OCI-LY3 (cell line): ENCODE data around the gene KRT8.

Source experiments
- H2AFZ ChIP-seq: fragments of 200-600, 300-600 bp; shearing (Covaris generic); 2 replicates; pipeline ENCODE4 v1.6.0; 2014; ENCODE audit warnings: antibody characterized with exemption, low read depth, low read length
- H3K27ac ChIP-seq: fragments of 200-600, 300-600 bp; sonication (generic); 2 replicates; pipeline ENCODE4 v1.5.1; 2014; ENCODE audit warnings: mild to moderate bottlenecking, low read length, moderate library complexity, mixed read lengths
- H3K27me3 ChIP-seq: fragments of 200-600, 300-600 bp; sonication (generic); 2 replicates; pipeline ENCODE4 v1.6.1; 2014; ENCODE audit warnings: low read depth, low read length, mixed read lengths
- H3K36me3 ChIP-seq: fragments of 200-600, 300-600 bp; sonication (generic); replicated peaks from 2 replicates; pipeline ENCODE3; 2014; ENCODE audit warnings: low read depth, low read length, mixed read lengths
- H3K4me1 ChIP-seq: fragments of 300-600, 200-600 bp; sonication (generic); 2 replicates; pipeline ENCODE4 v1.6.1; 2014; ENCODE audit warnings: low read length, mixed read lengths
- H3K4me2 ChIP-seq: fragments of 200-600, 300-600 bp; sonication (generic); 2 replicates; pipeline ENCODE4 v1.6.1; 2014; ENCODE audit warnings: low read length, mixed read lengths
- H3K4me3 ChIP-seq: fragments of 300-600, 200-600 bp; sonication (generic); 2 replicates; pipeline ENCODE4 v1.5.1; 2014; ENCODE audit warnings: antibody characterized with exemption, mild to moderate bottlenecking, low read length, moderate library complexity
- H3K79me2 ChIP-seq: fragments of 300-600, 200-600 bp; shearing (Covaris generic); 2 replicates; pipeline ENCODE4 v1.6.1; 2014; ENCODE audit warnings: mild to moderate bottlenecking, low read length, mixed read lengths
- H3K9ac ChIP-seq: fragments of 300-600, 200-600 bp; shearing (Covaris generic); 2 replicates; pipeline ENCODE4 v1.6.0; 2014; ENCODE audit warnings: mild to moderate bottlenecking, low read length, moderate library complexity
- H3K9me3 ChIP-seq: fragments of 200-600, 300-600 bp; shearing (Covaris generic); 2 replicates; pipeline ENCODE4 v1.6.1; 2014; ENCODE audit warnings: low read length, mixed read lengths; ENCODE audit not compliant: insufficient read depth
- H4K20me1 ChIP-seq: fragments of 200-600, 300-600 bp; sonication (generic); 2 replicates; pipeline ENCODE4 v1.6.1; 2016; ENCODE audit warnings: low read length, mixed read lengths; ENCODE audit not compliant: insufficient read depth
- EZH2phosphoT487 ChIP-seq: fragments of 200-600 bp; shearing (Covaris generic); IDR thresholded peaks from 2 replicates; pipeline ENCODE4 v1.6.1; 2018; ENCODE audit warnings: antibody characterized with exemption, mixed run types, low read depth
- TF ChIP-seq, protein P1 (sequence below): fragments of 200-600, 300-600 bp; sonication (generic); IDR thresholded peaks from 2 replicates; pipeline ENCODE4 v1.5.1; 2014; ENCODE audit warnings: antibody characterized with exemption, low read length, low read depth

Gene KRT8

DNA sequence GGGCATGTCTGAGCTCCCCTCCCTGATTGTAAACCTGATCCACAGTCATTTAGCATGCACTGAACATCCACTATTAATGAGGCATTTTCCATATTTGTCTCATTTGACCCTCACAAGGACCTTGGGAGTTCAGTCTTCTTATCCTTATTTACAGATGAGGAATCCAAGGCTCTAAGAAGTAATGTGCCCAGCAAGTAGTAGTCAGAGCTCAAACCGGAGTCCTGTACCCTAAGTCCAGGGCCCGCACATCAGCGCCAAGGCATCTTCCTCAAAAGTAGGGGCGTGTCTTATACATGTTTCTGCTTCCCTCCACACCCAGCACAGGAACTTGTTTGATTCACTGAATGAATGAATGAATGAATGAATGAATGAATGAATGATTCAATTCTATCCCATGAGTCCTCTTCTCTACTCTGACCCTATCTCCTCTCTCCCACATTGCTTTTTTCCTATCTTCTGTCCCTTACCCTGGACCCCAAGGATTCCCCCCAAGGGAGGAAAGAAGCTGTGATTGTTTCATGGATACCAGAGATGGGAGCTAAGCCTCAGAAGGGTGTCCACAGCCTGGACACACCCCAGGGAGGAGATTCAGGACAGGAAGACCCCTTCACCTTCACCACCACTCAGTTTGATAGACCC is 21.8 kb upstream of the KRT8 start:
- Histone ChIP-seq H3K4me3 (no peak overlapping the region), H3K36me3 (no peaks in the 10 kb centered on the region), H2AFZ (no peak overlapping the region), H3K4me1 (no peaks in the 10 kb centered on the region), H3K9me3 (no peaks in the 10 kb centered on the region), H3K27me3 (no peaks in the 10 kb centered on the region), H3K9ac (no peak overlapping the region), H3K4me2 (no peak overlapping the region), H3K79me2 (no peaks in the 10 kb centered on the region), H3K27ac (no peak overlapping the region), H4K20me1 (no peaks in the 10 kb centered on the region)
- TF ChIP-seq, protein P1, sequence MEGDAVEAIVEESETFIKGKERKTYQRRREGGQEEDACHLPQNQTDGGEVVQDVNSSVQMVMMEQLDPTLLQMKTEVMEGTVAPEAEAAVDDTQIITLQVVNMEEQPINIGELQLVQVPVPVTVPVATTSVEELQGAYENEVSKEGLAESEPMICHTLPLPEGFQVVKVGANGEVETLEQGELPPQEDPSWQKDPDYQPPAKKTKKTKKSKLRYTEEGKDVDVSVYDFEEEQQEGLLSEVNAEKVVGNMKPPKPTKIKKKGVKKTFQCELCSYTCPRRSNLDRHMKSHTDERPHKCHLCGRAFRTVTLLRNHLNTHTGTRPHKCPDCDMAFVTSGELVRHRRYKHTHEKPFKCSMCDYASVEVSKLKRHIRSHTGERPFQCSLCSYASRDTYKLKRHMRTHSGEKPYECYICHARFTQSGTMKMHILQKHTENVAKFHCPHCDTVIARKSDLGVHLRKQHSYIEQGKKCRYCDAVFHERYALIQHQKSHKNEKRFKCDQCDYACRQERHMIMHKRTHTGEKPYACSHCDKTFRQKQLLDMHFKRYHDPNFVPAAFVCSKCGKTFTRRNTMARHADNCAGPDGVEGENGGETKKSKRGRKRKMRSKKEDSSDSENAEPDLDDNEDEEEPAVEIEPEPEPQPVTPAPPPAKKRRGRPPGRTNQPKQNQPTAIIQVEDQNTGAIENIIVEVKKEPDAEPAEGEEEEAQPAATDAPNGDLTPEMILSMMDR: no peak
- TF ChIP-seq EZH2phosphoT487: no peak

DNA sequence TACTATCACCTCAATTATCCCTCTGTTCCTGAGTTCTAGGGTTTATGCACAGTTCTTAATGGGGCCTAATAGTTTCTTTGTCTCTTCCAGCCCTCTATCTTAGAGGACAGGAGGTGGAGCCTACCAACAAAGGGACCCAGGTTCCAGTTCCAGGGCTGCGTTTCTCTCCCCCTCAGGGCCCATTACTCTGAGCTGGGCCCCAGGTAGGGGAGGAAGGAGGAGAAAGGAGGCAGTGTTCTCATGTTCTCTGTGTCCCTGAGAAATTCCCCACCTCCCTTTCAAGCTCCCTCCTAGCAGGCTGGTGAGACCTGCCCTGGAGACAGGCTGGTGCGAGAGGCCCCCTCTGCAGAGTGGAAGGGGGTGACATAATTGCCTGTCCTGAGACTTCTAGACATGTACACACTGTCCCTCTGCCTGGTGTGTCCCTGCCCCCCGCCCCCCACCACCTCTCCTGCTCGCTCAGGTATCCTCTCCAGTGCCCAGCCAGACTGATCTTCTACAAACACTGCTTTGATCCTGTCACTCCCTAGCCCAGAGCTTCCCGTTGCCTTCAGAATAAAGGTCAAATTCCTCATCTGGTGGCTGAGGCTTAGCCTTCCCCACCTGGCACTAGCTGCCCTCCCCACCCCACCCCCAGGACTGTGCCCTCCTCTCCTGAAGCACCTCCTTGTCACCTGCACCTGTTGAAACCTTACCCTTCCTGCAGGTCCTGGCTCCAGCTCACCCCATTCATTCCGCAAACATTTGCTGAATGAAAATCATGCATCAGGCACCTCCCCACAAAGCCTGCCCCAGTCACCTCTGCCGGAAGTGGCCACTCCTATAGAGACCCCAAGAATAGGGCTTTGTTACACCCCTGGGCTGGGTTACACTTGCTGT is 21.1 kb upstream of the KRT8 start:
- TF ChIP-seq, protein P1: no peak
- TF ChIP-seq EZH2phosphoT487: no peak
- Histone ChIP-seq H3K4me1 (no peaks in the 10 kb centered on the region), H3K4me3 (no peak overlapping the region), H4K20me1 (no peaks in the 10 kb centered on the region), H3K9ac (no peak overlapping the region), H2AFZ (no peak overlapping the region), H3K27ac (no peak overlapping the region), H3K27me3 (no peaks in the 10 kb centered on the region), H3K9me3 (no peaks in the 10 kb centered on the region), H3K36me3 (no peaks in the 10 kb centered on the region), H3K79me2 (no peaks in the 10 kb centered on the region), H3K4me2 (no peak overlapping the region)

DNA sequence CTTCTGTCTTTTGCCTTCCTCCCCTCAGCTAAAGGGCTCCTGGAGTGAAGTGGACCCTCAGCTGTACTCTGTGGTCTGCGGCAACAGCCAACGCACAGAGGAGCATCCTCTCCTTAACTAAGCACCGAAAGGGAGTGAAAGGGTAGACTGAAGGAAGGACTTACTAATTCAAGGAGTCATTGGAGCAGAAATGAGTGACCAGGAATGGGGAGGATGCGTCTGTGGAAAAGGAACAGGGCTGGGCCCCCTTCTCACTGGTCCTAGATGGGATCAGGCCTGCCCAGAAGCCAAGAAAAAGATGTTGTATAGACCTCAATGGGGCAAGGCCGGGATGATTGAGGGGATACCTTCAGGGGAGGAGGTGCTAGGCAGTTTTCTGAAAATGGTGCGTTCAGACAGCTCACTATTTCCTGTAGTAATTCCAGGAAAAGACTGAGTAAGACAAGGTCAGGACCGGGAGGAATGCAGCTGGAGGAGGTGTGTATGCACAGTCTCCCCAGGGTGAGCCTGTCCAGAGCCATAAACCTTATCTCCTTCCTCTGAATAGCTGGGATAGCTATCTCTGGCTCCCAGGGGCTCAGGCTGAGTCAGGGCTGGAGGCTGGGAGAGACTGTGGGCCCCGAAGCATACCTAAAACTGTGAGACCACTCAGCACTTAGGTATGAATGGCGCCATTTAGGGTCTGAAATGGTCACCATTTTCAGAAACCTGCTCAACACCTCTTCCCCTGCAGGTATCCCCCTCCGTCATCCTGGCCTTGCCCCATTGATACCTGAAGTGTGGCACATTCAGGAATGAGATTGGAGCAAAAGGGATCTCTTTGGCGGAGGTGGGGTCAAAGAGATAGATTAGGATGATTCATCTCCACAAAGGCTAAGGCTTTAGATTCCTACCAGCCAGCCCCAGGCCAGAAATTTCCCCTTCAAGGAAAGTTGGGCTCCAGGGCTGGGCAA is 20.2 kb upstream of the KRT8 start:
- Histone ChIP-seq H3K79me2 (no peaks in the 10 kb centered on the region), H3K27me3 (no peaks in the 10 kb centered on the region), H4K20me1 (no peaks in the 10 kb centered on the region), H2AFZ (no peak overlapping the region), H3K9me3 (no peaks in the 10 kb centered on the region), H3K4me1 (no peaks in the 10 kb centered on the region), H3K9ac (no peak overlapping the region), H3K27ac (no peak overlapping the region), H3K36me3 (no peaks in the 10 kb centered on the region), H3K4me2 (no peak overlapping the region), H3K4me3 (no peak overlapping the region)
- TF ChIP-seq, protein P1: no peak
- no peak for TF ChIP-seq EZH2phosphoT487
